ENCODE results near the gene GATD1.

DNA sequence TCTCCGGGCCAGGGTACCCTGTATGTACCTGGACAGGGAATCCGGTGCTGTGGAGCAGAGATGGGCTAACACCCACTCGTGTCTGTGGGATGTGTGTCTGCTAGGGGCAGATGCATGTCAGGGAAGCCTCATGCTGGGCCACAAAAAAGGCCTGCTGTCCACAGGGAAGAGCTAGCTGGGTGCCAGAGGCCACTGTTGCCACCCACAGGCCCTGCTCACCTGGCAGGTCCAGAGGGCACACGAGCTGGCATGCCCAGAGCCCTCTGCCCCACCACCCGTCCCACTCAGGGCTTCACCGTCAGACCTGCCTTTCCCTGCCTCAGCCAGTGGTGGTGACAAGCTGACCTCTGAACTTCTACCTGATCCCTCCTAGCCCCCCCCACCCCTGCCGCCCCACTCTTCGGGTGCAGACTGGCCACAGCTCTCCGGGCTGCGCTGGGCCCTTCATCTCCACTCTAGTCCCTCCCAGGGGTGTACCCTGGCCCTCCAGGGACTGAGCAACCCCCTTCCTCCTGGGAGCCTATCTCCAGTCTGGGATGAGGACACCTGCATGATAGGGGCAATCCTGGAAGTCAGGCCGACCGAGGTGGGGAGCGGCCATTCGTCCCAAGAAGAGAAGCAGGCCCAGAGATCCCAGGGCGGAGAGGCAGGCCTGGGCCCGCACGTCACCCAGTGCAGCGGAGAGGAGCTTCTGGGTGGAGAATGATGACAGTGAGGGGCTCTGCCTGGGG, 19.4 kb upstream of the GATD1 start:
- TF ChIP-seq, protein P1, sequence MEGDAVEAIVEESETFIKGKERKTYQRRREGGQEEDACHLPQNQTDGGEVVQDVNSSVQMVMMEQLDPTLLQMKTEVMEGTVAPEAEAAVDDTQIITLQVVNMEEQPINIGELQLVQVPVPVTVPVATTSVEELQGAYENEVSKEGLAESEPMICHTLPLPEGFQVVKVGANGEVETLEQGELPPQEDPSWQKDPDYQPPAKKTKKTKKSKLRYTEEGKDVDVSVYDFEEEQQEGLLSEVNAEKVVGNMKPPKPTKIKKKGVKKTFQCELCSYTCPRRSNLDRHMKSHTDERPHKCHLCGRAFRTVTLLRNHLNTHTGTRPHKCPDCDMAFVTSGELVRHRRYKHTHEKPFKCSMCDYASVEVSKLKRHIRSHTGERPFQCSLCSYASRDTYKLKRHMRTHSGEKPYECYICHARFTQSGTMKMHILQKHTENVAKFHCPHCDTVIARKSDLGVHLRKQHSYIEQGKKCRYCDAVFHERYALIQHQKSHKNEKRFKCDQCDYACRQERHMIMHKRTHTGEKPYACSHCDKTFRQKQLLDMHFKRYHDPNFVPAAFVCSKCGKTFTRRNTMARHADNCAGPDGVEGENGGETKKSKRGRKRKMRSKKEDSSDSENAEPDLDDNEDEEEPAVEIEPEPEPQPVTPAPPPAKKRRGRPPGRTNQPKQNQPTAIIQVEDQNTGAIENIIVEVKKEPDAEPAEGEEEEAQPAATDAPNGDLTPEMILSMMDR (conservative IDR thresholded peaks at IDR 0.05; ENCODE audit: low read depth in 2 of 2), result no peak
- no peak for TF ChIP-seq POLR2AphosphoS5 (IDR thresholded peaks at IDR 0.05; ENCODE audit: low read depth)
- TF ChIP-seq EZH2 (IDR thresholded peaks at IDR 0.05; ENCODE audit: low read depth, unreplicated experiment), result no peak
- TF ChIP-seq, protein P2, sequence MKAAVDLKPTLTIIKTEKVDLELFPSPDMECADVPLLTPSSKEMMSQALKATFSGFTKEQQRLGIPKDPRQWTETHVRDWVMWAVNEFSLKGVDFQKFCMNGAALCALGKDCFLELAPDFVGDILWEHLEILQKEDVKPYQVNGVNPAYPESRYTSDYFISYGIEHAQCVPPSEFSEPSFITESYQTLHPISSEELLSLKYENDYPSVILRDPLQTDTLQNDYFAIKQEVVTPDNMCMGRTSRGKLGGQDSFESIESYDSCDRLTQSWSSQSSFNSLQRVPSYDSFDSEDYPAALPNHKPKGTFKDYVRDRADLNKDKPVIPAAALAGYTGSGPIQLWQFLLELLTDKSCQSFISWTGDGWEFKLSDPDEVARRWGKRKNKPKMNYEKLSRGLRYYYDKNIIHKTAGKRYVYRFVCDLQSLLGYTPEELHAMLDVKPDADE (IDR thresholded peaks at IDR 0.05), result no peak
- TF ChIP-seq, protein P3, sequence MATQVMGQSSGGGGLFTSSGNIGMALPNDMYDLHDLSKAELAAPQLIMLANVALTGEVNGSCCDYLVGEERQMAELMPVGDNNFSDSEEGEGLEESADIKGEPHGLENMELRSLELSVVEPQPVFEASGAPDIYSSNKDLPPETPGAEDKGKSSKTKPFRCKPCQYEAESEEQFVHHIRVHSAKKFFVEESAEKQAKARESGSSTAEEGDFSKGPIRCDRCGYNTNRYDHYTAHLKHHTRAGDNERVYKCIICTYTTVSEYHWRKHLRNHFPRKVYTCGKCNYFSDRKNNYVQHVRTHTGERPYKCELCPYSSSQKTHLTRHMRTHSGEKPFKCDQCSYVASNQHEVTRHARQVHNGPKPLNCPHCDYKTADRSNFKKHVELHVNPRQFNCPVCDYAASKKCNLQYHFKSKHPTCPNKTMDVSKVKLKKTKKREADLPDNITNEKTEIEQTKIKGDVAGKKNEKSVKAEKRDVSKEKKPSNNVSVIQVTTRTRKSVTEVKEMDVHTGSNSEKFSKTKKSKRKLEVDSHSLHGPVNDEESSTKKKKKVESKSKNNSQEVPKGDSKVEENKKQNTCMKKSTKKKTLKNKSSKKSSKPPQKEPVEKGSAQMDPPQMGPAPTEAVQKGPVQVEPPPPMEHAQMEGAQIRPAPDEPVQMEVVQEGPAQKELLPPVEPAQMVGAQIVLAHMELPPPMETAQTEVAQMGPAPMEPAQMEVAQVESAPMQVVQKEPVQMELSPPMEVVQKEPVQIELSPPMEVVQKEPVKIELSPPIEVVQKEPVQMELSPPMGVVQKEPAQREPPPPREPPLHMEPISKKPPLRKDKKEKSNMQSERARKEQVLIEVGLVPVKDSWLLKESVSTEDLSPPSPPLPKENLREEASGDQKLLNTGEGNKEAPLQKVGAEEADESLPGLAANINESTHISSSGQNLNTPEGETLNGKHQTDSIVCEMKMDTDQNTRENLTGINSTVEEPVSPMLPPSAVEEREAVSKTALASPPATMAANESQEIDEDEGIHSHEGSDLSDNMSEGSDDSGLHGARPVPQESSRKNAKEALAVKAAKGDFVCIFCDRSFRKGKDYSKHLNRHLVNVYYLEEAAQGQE (IDR thresholded peaks at IDR 0.05; ENCODE audit: unreplicated experiment), result no peak
- no peak for TF ChIP-seq EZH2phosphoT487 (IDR thresholded peaks at IDR 0.05; ENCODE audit: unreplicated experiment)
- TF ChIP-seq CREB1 (CRISPR knock-in tag; IDR thresholded peaks at IDR 0.05; ENCODE audit: low read depth), result no peak
- no peak for TF ChIP-seq JUNB (IDR thresholded peaks at IDR 0.05; ENCODE audit: unreplicated experiment)
- TF ChIP-seq NANOG (IDR thresholded peaks at IDR 0.05; ENCODE audit: borderline replicate concordance), result no peak

Data from GM23338 (cell line).